GM21367 (cell line): ENCODE data around the gene ANLN.

Experiments
- ATAC-seq: cut with Tn5 transposase; IDR thresholded peaks from one replicate; pipeline ENCODE4 v1.9.1; 2021; ENCODE audit not compliant: unreplicated experiment

The ANLN gene, protein sequence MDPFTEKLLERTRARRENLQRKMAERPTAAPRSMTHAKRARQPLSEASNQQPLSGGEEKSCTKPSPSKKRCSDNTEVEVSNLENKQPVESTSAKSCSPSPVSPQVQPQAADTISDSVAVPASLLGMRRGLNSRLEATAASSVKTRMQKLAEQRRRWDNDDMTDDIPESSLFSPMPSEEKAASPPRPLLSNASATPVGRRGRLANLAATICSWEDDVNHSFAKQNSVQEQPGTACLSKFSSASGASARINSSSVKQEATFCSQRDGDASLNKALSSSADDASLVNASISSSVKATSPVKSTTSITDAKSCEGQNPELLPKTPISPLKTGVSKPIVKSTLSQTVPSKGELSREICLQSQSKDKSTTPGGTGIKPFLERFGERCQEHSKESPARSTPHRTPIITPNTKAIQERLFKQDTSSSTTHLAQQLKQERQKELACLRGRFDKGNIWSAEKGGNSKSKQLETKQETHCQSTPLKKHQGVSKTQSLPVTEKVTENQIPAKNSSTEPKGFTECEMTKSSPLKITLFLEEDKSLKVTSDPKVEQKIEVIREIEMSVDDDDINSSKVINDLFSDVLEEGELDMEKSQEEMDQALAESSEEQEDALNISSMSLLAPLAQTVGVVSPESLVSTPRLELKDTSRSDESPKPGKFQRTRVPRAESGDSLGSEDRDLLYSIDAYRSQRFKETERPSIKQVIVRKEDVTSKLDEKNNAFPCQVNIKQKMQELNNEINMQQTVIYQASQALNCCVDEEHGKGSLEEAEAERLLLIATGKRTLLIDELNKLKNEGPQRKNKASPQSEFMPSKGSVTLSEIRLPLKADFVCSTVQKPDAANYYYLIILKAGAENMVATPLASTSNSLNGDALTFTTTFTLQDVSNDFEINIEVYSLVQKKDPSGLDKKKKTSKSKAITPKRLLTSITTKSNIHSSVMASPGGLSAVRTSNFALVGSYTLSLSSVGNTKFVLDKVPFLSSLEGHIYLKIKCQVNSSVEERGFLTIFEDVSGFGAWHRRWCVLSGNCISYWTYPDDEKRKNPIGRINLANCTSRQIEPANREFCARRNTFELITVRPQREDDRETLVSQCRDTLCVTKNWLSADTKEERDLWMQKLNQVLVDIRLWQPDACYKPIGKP

DNA sequence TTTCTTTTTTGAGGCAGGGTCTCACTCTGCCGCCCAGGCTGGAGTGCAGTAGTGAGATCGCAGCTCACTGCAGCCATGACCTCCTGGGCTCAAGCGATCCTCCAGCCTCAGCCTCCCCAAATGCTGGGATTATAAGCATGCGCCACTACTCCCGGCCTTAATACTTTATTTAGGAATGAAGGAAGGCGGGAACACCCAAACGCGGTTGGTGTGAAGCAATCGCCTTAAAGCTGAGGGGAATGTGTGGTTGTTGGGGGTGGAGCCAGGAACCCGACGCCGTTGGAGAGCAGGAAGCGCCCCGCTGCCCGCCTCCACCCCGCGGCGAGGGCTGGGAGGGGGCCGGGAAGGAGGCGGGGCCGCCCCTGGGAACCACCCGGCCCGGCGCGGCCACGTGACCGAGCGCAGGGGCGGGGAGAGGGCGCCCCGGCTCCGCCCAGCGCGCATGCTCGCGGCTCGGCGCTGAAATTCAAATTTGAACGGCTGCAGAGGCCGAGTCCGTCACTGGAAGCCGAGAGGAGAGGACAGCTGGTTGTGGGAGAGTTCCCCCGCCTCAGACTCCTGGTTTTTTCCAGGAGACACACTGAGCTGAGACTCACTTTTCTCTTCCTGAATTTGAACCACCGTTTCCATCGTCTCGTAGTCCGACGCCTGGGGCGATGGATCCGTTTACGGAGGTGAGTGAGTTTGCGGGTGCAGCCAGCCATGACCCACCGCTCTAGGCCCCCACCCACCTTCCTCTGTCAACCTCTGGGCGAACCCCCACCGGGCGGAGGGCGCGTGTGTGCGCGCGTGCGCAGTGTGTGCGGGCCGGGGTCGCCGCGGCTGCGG, at the start of gene ANLN:
Gene ANLN (plus strand): TSS at position 492 of the 828 bp plus-strand sequence. CDS start 165 bp downstream, at position 657.
- peak; percentile 74 for ATAC-seq

DNA sequence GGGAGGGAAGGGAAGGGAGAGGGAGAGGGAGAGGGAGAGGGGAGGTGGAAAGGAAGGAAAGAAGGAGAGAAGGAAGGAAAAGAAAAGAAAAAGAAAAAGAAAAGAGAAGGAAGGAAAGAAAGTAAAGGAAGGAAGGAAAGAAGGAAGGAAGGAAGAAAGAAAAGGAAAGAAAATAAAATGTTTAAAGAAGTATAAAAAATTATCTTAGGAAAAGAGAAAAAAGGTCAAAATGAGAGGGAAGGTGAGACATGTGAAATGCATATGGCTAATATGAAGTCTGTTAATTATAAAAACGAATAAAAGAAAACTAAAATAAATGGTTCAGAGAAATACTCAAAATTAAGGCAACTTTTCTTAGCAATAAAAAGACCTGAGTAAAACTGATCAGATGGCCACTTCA, 46.1 kb upstream of the ANLN start:
- ATAC-seq = no peak

DNA sequence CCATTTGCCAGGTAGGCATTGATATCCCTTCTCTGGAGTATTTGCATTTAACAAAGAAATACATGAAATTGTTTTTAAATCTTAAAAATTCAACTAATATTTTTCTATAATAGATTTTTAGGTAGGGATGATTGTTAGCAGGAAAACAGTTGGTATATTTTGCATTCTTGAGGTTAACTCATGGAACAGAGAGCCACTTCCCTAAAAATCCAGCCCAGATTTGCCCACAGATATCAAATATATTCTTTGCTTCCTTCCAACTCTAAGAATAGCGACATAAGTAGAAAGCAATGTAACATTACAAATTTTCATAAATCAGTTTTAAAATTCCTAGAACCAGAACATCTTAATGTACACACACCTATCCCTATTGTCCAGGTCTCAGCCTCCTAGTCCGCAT, 45.0 kb upstream of the ANLN start:
- no peak for ATAC-seq

DNA sequence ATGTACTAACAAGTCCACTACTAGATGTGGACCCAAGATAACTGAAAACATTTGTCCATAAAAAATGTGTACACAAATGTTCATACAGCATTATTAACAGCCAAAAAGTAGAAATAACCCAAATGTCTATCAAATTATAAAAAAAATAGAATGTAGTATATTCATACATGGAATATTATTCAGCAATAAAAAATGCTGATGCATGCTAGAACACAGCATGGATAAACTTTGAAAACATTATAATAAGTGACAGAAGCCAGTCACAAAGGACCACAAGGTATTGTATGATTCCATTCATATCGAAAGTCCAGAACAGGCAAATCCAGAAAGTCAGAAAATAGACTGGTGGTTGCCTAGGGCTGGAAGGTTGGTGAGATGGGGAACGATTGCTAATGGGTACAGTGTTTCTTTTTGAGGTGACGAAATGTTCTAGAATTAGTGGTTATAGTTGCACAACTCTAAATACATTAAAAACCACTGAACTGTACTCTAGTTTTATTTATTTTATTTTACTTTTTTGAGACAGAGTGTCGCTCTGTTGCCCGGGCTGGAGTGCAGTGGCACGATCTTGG, 43.3 kb upstream of the ANLN start:
- ATAC-seq = no peak

DNA sequence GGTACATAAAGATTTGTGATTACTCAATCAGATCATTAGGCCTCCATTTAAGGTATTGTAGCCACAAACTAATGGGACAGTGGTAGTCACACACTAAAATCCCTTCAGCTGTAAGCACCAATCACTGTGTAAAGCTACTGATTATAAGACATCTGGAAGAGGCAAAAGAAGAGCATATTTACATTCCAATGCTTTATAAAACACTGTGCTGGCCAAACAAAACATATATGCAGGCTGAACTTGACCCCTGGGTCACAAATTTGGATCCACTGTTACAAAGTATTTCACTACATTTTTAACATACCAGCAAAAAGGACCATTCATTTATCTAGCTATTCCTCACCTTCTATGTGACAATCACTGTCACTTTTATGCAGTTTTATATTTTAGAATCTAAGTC, 41.4 kb upstream of the ANLN start:
- ATAC-seq = no peak

DNA sequence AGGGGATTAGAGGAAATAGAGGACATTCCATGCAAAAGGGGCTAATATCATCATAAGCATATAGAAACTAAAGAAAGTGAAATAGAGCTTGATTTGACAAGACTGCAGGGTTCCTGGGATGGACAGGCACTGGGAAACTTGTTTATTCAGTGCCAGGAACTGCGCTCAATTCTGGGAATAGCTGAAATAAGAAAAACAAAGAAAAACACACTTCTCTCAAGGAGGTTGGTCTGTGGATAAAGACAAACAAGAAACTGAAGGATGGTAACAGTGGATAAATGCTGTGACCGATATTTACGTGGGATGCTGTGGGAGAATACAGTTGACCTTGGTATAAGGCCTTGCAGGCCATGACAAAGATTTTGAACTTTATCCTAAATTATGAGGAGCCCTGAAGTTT, 40.9 kb upstream of the ANLN start:
- ATAC-seq = no peak

DNA sequence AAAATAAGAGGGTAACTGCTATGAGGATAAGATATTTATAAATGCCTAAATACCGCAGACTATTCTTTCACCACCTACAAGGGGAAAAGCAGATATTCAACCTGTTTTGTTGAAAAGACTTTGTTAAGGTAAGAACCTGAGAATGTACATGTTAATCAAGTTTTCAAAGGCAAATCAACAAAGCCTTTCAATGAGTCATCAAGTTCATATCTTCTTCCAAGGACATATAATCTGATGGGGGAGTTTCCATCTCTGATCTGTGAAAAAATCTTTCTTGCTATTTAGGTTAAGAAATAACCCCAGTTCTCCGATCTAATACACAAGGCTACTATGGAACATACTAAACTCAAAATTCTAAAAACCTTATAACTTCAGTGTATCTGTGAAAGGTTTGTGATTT, 40.0 kb upstream of the ANLN start:
- no peak for ATAC-seq

DNA sequence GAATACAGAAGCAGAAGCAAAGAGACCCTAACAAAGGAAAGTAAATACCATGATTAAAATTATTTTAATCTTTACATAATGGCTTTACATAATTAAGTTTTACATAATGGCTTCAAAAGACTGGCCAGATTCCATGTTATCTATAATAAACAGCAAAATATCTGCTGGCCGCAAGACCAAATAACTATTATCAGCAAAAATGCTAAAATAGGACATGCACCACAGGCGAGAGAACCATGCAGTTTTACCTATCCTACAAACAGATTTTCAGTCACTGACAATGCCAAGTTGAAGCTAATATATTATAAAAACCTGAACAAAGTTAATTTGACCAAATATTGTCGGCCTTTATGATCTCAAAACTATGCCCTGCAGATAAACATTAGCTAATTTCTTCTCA, 34.2 kb upstream of the ANLN start:
- ATAC-seq = no peak

DNA sequence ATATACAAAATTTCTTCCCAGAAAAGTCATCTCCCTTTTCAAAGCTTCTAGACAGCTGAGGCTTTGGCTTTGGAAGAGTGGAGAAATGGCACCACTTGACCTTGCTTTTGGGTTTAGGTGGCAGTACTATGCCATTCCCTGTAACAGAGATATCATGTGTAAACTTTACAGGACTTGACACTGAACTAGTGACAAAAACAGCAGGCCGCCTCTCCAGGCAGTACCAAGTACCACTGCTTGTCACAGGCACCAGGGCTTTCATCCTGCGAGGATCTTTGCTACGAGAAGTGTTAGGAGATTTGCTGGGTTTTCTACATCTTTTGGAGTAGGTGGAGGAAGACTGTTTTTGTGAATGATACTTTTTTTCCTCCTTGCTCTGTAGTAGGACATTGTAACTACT, 32.6 kb upstream of the ANLN start:
- ATAC-seq = no peak

DNA sequence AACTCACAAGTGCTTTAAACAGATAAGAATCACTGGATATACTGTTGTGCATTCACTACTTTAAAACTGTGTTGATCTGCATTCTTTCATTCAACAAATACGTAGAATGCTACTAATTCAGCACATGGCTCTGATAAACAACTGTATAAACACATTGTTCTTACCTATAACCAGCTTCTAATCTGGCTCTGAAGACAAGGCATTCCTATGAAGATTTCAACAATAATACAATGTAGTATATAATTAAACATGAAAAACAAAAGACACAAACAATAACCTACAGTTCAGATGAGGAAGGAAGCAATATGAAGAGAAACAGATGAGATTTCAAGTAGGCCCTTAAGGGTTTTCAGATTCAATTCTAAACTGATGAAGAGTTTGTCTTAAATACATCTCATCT, 31.1 kb upstream of the ANLN start:
- ATAC-seq = no peak

DNA sequence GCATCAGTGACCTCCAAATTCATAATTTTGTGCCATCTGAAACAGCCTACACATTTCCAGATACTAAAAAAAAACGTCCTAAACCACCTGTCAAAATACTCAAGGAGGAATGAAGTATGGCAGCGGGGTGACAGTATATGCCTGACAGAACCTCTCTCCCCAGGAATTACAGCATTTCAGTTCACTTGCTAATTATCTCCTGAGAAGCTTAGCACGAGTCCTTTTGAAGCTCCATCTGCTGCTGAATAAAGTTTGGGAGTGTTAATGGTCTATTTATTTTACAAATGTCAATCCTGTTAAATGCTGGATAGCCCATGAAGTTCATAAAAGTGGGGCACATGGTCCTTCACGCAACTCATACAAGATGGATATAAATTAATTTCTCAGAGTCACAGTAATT, 29.4 kb upstream of the ANLN start:
- no peak for ATAC-seq

DNA sequence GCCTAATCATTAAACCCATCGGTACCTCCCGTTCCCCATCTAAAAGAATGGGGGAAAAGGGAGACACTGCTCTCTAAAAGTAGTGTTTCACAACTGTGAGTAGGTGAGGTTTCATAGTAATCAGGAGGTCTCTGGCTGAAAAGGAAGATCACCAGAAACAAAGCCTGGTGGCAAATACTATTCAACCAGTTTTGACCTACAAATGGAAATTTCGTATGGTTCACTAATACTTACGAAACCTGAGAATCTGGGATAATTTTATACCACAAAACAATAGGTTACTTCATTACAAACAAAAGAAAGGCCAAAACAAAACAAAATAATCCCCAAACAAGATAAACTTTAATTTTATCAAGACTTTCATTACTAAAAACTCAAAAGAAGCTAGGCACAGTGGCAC, 28.4 kb upstream of the ANLN start:
- no peak for ATAC-seq

DNA sequence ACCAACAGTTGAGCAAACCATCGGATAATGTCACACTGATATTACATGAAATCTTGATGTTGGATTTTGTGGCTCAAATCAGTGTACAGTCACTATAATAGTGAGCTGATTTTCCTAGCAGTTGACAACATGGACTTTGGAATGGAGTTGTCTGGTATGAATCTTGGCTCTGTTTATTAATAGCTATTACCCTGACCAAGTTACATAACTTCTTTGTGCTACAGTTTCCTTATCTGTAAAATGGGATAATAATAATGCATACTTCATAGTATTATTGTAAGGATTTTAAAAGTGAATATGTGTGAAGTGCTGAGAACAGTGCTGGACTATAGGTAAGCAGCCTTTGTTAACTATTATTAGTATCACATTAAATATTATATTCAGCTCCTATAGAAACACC, 26.1 kb upstream of the ANLN start:
- ATAC-seq = no peak

DNA sequence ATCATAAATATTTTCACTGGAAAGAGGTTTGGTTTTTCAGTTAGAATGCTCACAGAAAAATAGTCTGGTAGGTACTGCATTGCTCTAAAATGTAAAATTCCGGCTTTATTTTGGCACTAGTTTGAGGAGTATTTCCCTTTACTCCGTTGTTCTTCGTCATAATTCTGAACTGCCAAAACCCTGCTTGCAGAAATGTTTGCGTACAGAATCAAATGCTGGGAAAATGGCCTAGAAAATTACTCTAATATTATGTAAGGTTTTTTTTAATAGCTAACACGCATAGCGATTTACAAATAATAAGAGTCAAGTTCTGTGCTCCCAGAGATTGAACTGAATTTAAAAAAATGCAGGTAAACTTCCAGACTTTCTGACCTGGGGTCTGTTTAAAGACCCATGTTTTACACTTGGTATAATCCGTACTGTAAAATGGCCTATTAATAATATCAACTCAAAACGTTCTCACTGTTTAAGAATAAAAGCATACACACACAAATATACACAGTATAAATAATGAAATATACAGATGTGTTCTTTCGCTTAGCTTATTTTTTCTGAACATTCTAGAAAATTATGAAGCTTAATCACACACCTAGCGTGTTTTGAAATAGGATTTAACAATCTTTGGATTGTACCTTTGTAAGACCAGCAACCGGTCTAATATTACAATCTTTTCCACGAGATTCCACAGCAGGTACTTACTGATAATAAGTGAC, 23.5 kb upstream of the ANLN start:
- no peak for ATAC-seq

DNA sequence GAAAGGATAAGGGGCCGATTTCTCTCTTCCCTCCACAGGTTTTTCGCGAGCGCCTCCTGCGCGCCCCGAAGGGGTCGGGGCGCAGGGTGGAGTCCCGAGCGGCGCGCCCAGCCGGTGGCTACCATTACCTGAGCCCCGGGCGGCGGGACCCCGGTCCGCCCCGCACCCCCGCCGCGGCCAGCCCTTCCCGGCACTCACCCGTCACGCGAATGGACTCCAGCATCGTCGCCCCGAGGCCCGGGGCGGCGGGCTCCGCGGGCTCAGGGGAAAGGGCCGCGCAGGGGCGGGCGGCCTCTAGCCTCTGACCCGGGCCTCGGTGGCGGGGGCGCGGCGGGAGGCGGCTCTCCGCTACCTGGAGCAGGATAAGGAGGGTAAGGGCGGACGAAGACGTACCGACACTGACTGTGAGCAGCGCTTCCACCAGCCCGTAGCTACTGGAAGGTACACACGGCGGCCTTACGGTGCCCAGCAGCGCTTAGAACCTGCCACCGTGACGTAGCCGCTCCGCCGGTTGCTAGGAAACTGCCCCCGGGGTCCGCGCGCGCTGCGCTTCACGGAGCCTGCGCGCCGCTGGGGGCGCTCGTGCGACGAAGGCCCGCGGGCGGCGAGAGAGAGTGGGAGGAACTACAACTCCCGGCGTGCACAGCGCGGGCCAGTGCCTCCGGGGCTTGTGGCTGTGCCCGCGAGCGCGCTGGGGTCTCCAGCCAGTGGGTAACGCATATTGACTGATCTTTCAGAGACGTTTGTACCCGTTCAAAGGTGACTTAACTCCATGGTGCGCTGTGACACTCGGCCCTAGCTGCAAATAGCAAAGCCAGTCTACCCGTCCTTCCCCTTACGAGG, 22.7 kb upstream of the ANLN start:
- peak; percentile 97 for ATAC-seq

DNA sequence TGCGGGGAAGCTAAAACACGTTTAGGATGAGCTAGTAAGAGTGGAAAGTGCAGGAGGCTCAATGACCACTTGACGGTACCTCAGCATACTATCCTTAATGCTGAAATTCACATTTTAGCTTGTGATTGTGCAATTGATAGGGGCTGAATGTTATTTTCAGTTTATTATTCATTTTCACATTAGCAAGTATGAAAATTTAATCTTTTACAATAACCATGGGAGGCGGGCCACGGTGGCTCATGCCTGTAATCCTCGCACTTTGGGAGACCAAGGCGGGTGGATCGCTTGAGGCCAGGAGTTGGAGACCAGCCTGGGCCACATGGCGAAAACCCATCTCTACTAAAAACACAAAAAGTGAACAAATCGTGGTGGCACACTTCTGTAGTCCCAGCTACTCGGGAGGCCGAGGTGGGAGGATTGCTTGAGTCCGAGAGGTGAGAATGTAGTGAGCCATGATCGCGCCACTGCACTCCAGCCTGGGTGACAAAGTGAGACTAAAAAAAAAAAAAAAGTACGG, 22.0 kb upstream of the ANLN start:
- ATAC-seq = peak; percentile 25

DNA sequence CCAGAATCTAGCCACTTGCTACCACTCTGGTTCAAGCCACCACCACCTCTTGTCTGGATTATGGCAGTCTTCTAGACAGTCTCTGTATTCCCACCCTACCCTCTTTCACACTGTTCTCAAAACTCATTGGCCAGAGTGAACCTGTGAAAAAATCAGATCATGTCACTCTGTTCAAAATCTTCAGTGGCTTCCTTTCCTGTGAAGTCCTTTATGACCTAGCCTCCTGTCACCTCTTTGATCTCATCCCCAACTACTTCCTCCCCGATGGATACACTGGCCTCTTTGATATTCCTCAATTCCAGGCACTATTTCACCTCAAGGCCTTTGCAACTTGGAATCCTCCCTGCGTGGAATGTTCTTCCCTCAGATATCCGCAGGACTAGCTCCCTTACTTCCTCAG, 21.2 kb upstream of the ANLN start:
- no peak for ATAC-seq

DNA sequence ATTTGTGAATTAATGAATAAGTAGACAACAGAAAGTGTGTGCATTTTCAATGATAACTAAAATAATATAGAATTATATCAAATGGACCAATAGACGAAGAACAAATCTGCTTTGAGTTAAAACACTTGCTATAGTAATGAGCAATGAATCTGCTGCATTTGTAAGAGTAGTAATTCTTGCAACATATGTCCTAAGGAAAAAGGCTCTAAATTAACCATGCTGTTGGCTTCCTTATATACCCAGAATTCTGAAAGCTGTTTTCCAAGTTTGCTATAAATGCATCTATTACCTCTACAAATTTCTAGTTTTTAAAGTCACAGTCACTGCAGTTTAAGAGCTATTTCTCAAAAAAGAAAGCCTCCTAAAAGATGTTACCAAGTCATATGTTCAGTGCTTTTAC, 20.5 kb upstream of the ANLN start:
- no peak for ATAC-seq

DNA sequence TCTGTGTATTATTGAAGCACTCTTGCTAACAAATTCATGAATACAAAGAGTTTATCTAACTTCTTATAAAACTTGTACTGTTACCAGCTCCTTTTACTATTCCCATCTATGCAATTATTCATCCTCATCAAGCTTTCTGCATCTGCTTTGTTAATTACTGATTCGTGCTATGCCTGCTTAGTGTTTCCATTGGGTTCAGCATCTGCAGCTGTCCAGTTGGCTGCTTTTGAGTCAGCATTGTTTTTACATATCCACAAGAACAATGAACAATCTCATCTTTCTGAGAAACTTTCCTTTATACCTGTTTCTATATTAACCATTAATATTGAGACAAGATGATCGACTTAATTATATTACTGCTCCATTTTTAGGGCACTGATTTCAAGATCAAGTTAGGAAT, 19.6 kb upstream of the ANLN start:
- ATAC-seq = no peak
